HL-60 (cell line): ENCODE data around the gene STARD6.

Source experiments
- CTCF ChIP-seq: IDR thresholded peaks from one replicate; pipeline ENCODE4 v1.5.1; 2011; ENCODE audit warnings: low read length, control low read depth, inconsistent platforms; ENCODE audit not compliant: insufficient read depth
- POLR2AphosphoS5 ChIP-seq: IDR thresholded peaks from 2 replicates; pipeline ENCODE4 v1.6.1; 2012; ENCODE audit warnings: low read depth

- TF ChIP-seq CTCF, result no peak
- TF ChIP-seq POLR2AphosphoS5, result no peak
Measured at GRCh38 chr18:54389143-54389505, 31.5 kb upstream of the STARD6 start.
